ENCODE data around the gene ADORA2A. TPM values are rescaled to one million over a fixed set of nuclear protein-coding genes. Genes with fewer than 3 reads are reported as not detected.

ADORA2A gene
- total and polyA plus RNA-seq, 2 of the 13 experiments (the other 11 are each of a cell fraction or from before 2014, with no cell fraction given), result 3.3 to 5.0 TPM

DNA sequence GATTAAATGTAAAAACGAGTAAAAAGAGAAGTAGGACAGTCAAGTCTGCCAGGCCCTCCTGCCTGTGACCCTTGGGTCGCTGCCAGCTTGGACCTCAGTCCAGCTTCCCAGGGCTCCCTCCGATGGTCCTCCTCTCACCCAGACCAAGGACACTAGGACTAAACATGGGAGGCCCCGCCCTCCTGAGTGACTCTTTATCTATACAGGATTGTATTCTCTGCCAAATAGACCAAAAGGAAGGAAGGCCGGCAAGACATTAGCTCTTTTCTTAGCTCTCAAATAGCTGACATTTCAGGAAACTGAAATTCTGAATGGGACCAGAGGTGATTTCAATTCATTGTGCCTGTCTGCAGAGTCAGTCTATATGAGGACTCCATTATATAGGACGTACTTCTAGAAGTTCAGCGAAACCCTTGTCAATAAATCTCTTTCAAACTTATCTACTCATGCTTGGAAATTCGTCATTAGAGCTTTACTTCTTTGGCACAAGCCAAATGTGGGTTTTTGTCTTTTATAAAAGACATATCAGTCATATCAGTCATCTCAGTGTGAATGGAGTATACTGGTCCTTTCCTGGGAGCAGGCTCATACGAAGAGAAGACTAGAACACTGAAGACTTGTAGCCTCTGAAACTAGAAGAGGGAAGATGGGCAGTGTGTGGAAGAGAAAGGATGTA lies 28.5 kb downstream of the ADORA2A start (continued):
- TF ChIP-seq, protein P1, sequence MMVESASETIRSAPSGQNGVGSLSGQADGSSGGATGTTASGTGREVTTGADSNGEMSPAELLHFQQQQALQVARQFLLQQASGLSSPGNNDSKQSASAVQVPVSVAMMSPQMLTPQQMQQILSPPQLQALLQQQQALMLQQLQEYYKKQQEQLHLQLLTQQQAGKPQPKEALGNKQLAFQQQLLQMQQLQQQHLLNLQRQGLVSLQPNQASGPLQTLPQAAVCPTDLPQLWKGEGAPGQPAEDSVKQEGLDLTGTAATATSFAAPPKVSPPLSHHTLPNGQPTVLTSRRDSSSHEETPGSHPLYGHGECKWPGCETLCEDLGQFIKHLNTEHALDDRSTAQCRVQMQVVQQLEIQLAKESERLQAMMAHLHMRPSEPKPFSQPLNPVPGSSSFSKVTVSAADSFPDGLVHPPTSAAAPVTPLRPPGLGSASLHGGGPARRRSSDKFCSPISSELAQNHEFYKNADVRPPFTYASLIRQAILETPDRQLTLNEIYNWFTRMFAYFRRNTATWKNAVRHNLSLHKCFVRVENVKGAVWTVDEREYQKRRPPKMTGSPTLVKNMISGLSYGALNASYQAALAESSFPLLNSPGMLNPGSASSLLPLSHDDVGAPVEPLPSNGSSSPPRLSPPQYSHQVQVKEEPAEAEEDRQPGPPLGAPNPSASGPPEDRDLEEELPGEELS (CRISPR knock-in tag; IDR thresholded peaks at IDR 0.05), result no peak
- no peak for TF ChIP-seq KDM5A (IDR thresholded peaks at IDR 0.05; ENCODE audit: borderline replicate concordance, low read length)
- TF ChIP-seq ZNF841 (CRISPR knock-in tag; IDR thresholded peaks at IDR 0.05; ENCODE audit: borderline replicate concordance), result no peak
- no peak for TF ChIP-seq ZNF615 (CRISPR knock-in tag; IDR thresholded peaks at IDR 0.05; ENCODE audit: borderline replicate concordance)
- no peak for TF ChIP-seq ZFP36L2 (CRISPR knock-in tag; IDR thresholded peaks at IDR 0.05)
- TF ChIP-seq, protein P2, sequence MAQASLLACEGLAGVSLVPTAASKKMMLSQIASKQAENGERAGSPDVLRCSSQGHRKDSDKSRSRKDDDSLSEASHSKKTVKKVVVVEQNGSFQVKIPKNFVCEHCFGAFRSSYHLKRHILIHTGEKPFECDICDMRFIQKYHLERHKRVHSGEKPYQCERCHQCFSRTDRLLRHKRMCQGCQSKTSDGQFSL (CRISPR knock-in tag; IDR thresholded peaks at IDR 0.05), result no peak
- no peak for TF ChIP-seq ZNF607 (CRISPR knock-in tag; IDR thresholded peaks at IDR 0.05; ENCODE audit: borderline replicate concordance)
- TF ChIP-seq RXRB (CRISPR knock-in tag; IDR thresholded peaks at IDR 0.05; ENCODE audit: borderline replicate concordance), result peak; percentile 35; the same call in 1 of the 2 replicates
- TF ChIP-seq, protein P3, sequence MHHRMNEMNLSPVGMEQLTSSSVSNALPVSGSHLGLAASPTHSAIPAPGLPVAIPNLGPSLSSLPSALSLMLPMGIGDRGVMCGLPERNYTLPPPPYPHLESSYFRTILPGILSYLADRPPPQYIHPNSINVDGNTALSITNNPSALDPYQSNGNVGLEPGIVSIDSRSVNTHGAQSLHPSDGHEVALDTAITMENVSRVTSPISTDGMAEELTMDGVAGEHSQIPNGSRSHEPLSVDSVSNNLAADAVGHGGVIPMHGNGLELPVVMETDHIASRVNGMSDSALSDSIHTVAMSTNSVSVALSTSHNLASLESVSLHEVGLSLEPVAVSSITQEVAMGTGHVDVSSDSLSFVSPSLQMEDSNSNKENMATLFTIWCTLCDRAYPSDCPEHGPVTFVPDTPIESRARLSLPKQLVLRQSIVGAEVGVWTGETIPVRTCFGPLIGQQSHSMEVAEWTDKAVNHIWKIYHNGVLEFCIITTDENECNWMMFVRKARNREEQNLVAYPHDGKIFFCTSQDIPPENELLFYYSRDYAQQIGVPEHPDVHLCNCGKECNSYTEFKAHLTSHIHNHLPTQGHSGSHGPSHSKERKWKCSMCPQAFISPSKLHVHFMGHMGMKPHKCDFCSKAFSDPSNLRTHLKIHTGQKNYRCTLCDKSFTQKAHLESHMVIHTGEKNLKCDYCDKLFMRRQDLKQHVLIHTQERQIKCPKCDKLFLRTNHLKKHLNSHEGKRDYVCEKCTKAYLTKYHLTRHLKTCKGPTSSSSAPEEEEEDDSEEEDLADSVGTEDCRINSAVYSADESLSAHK (CRISPR knock-in tag; IDR thresholded peaks at IDR 0.05; ENCODE audit: borderline replicate concordance), result no peak
- TF ChIP-seq, protein P4, sequence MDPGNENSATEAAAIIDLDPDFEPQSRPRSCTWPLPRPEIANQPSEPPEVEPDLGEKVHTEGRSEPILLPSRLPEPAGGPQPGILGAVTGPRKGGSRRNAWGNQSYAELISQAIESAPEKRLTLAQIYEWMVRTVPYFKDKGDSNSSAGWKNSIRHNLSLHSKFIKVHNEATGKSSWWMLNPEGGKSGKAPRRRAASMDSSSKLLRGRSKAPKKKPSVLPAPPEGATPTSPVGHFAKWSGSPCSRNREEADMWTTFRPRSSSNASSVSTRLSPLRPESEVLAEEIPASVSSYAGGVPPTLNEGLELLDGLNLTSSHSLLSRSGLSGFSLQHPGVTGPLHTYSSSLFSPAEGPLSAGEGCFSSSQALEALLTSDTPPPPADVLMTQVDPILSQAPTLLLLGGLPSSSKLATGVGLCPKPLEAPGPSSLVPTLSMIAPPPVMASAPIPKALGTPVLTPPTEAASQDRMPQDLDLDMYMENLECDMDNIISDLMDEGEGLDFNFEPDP (CRISPR knock-in tag; conservative IDR thresholded peaks at IDR 0.05), result no peak
- peak; percentile 50; the same call in 1 of the 2 replicates for TF ChIP-seq HNF4A (CRISPR knock-in tag; IDR thresholded peaks at IDR 0.05)
- TF ChIP-seq NAIF1 (CRISPR knock-in tag; IDR thresholded peaks at IDR 0.05; ENCODE audit: borderline replicate concordance), result no peak
- TF ChIP-seq, protein P5, sequence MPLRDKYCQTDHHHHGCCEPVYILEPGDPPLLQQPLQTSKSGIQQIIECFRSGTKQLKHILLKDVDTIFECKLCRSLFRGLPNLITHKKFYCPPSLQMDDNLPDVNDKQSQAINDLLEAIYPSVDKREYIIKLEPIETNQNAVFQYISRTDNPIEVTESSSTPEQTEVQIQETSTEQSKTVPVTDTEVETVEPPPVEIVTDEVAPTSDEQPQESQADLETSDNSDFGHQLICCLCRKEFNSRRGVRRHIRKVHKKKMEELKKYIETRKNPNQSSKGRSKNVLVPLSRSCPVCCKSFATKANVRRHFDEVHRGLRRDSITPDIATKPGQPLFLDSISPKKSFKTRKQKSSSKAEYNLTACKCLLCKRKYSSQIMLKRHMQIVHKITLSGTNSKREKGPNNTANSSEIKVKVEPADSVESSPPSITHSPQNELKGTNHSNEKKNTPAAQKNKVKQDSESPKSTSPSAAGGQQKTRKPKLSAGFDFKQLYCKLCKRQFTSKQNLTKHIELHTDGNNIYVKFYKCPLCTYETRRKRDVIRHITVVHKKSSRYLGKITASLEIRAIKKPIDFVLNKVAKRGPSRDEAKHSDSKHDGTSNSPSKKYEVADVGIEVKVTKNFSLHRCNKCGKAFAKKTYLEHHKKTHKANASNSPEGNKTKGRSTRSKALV (CRISPR knock-in tag; IDR thresholded peaks at IDR 0.05), result 0 out of 2 replicates have a peak, but pooled peaks have one; percentile 21
- no peak for TF ChIP-seq NFE2L2 (IDR thresholded peaks at IDR 0.05; ENCODE audit: low read length)
- TF ChIP-seq IRF2 (CRISPR knock-in tag; IDR thresholded peaks at IDR 0.05), result 0 out of 2 replicates have a peak, but pooled peaks have one; percentile 29
- TF ChIP-seq ZNF674 (CRISPR knock-in tag; IDR thresholded peaks at IDR 0.05; ENCODE audit: low read depth), result no peak
- TF ChIP-seq, protein P6, sequence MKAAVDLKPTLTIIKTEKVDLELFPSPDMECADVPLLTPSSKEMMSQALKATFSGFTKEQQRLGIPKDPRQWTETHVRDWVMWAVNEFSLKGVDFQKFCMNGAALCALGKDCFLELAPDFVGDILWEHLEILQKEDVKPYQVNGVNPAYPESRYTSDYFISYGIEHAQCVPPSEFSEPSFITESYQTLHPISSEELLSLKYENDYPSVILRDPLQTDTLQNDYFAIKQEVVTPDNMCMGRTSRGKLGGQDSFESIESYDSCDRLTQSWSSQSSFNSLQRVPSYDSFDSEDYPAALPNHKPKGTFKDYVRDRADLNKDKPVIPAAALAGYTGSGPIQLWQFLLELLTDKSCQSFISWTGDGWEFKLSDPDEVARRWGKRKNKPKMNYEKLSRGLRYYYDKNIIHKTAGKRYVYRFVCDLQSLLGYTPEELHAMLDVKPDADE (CRISPR knock-in tag; IDR thresholded peaks at IDR 0.05), result no peak
- TF ChIP-seq ZNF263 (CRISPR knock-in tag; IDR thresholded peaks at IDR 0.05), result peak; percentile 96
- no peak for TF ChIP-seq SRSF9 (IDR thresholded peaks at IDR 0.05; ENCODE audit: borderline replicate concordance, insufficient read depth, low read depth, low read length, poor library complexity, severe bottlenecking)
- TF ChIP-seq NR2C2 (CRISPR knock-in tag; IDR thresholded peaks at IDR 0.05; ENCODE audit: borderline replicate concordance), result no peak

Data from HepG2 (cell line).